ENCODE measurements around the gene UROC1. TPM values are rescaled to one million over a fixed set of nuclear protein-coding genes. Genes with fewer than 3 reads are reported as not detected.

UROC1 gene
- total RNA-seq, 2 experiments from 2014 or later = 0.09 TPM; not detected in 1

DNA sequence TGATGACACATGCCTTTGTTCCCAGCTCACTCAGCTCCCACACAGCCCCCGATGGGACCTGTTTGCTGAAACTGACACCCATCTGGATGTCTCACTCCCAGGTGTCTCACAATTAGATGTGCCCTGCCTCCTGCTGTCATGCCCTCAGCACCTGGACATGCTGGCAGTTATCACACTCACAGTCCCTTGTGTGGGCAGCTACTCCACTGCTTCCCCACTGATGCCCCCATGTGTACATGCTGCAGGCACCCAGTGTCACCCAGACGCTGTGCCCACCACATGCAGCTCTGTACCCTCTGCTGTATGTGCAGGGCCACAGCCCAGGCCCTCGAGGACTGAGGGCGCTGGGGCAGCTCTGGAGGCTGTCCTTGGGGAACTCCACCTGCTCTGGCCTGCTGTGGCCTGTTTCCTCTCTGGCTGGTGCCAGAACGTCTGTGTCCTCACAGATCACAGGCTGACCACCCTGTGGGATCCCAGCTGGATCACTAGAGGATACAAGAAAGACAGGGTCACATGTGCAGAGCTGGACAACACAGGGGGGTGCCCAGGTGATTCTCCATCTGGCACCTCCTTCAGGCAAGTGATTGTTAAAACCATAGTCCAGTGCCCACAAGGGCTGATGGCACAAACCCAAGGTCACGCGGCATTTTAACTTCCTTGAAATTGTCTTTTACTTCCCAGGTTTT lies 27.2 kb upstream of the UROC1 start:
- Histone ChIP-seq H3K36me3 (ENCODE audit: insufficient read depth, low read length) (no peaks in the 10 kb centered on the region), H3K4me3 (ENCODE audit: low read depth, low read length, poor library complexity, severe bottlenecking) (no peak overlapping the region), H2AFZ (ENCODE audit: low read length) (no peak overlapping the region), H3K4me1 (ENCODE audit: insufficient read depth, low read length, poor library complexity, severe bottlenecking) (no peaks in the 10 kb centered on the region), H4K20me1 (ENCODE audit: insufficient read depth, low read length) (no peaks in the 10 kb centered on the region), H3K9me2 (ENCODE audit: insufficient read depth, low read length) (no peaks in the 10 kb centered on the region), H3K27ac (ENCODE audit: low read depth, low read length, poor library complexity, severe bottlenecking) (no peak overlapping the region), H3K9me3 (ENCODE audit: low read length) (no peaks in the 10 kb centered on the region), H3K79me2 (ENCODE audit: insufficient read depth, low read depth, low read length) (no peaks in the 10 kb centered on the region), H3K4me2 (ENCODE audit: low read length) (no peak overlapping the region)
- TF ChIP-seq EZH2phosphoT487 (IDR thresholded peaks at IDR 0.05; ENCODE audit: borderline replicate concordance, low read depth, low read length) = no peak
- TF ChIP-seq, protein P1, sequence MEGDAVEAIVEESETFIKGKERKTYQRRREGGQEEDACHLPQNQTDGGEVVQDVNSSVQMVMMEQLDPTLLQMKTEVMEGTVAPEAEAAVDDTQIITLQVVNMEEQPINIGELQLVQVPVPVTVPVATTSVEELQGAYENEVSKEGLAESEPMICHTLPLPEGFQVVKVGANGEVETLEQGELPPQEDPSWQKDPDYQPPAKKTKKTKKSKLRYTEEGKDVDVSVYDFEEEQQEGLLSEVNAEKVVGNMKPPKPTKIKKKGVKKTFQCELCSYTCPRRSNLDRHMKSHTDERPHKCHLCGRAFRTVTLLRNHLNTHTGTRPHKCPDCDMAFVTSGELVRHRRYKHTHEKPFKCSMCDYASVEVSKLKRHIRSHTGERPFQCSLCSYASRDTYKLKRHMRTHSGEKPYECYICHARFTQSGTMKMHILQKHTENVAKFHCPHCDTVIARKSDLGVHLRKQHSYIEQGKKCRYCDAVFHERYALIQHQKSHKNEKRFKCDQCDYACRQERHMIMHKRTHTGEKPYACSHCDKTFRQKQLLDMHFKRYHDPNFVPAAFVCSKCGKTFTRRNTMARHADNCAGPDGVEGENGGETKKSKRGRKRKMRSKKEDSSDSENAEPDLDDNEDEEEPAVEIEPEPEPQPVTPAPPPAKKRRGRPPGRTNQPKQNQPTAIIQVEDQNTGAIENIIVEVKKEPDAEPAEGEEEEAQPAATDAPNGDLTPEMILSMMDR (conservative IDR thresholded peaks at IDR 0.05; ENCODE audit: low read length) = no peak
- POLR2A ChIA-PET = no interaction called here
- CTCF ChIA-PET (ENCODE audit: unreplicated experiment) = no interaction called here
- no peak for DNase-seq (ENCODE audit: low spot score)
- BruUV-seq (replicated peaks) = no TSS peak
- intact Hi-C loops (cut with micrococcal nuclease; ENCODE audit: unreplicated experiment) = no loop called here

DNA sequence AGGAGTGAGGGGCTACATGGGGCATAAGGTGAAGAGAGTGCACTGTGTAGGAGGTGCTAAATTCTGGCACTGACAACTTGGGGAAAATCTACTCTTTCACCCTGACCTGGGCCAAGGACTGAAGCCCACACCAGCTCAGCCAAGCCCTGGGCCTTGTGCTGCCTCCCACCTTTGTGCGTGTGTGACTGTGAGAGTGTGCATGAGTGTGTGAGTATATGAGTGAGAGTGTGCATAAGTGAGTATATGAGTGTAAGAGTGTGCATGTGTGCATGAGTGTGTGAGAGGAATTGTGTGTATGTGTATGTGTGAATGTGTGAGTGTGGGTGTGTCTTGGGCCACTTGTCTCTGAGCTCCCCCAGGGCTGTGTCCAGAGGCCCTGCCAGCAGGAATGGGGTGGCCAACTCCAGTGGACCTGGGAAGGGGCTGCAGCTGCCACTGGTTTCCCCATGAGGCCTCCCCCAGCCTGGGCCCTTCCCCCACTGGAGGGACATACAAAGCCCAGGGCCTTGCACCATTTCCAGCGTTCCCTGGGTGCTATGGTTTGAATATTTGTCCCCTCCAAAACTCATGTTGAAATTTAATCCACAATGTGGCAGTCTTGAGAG lies 26.0 kb upstream of the UROC1 start:
- no peaks in the 10 kb centered on the region for H3K9me3 ChIP-seq (ENCODE audit: low read length)
- no peak overlapping the region for H3K4me2 ChIP-seq (ENCODE audit: low read length)
- H3K27ac ChIP-seq (ENCODE audit: low read depth, low read length, poor library complexity, severe bottlenecking) = no peak overlapping the region
- no peaks in the 10 kb centered on the region for H3K79me2 ChIP-seq (ENCODE audit: insufficient read depth, low read depth, low read length)
- no TSS peak for BruUV-seq (replicated peaks)
- intact Hi-C loops (cut with micrococcal nuclease; ENCODE audit: unreplicated experiment) = no loop called here
- no peak for TF ChIP-seq EZH2phosphoT487 (IDR thresholded peaks at IDR 0.05; ENCODE audit: borderline replicate concordance, low read depth, low read length)
- TF ChIP-seq, protein P1 (conservative IDR thresholded peaks at IDR 0.05; ENCODE audit: low read length) = no peak
- H3K4me1 ChIP-seq (ENCODE audit: insufficient read depth, low read length, poor library complexity, severe bottlenecking) = no peaks in the 10 kb centered on the region
- CTCF ChIA-PET (ENCODE audit: unreplicated experiment) = no interaction called here
- POLR2A ChIA-PET = interaction anchor here (0.9 kb wide), 1 partner anchor 366 kb away, joined by 4 read pairs; no protein-coding TSS in a partner anchor
- H3K36me3 ChIP-seq (ENCODE audit: insufficient read depth, low read length) = no peaks in the 10 kb centered on the region
- H3K9me2 ChIP-seq (ENCODE audit: insufficient read depth, low read length) = no peaks in the 10 kb centered on the region
- no peak overlapping the region for H2AFZ ChIP-seq (ENCODE audit: low read length)
- H4K20me1 ChIP-seq (ENCODE audit: insufficient read depth, low read length) = no peaks in the 10 kb centered on the region
- no peak overlapping the region for H3K4me3 ChIP-seq (ENCODE audit: low read depth, low read length, poor library complexity, severe bottlenecking)
- DNase-seq (ENCODE audit: low spot score) = no peak

Measured in OCI-LY7 (cell line).